Testis (tissue), 2 donors: ENCODE data around the gene PDCD10.

Experiments
- POLR2A ChIP-seq: fragments of 450-650 bp; IDR thresholded peaks from one replicate; pipeline ENCODE4 v1.6.1; 2017; ENCODE audit warnings: antibody characterized with exemption, mild to moderate bottlenecking, moderate library complexity
- TF ChIP-seq, protein P1 (sequence below), 3 experiments: fragments of 450-650 bp in 2 of 3; fragments of 200-600 bp in 1 of 3; sonication (generic) in 1 of 3; IDR thresholded peaks; one replicate each; pipeline ENCODE4 v1.5.1; 2016 to 2019; ENCODE audit warnings: antibody characterized with exemption in 3 of 3, mild to moderate bottlenecking in 2 of 3, moderate library complexity in 1 of 3

DNA sequence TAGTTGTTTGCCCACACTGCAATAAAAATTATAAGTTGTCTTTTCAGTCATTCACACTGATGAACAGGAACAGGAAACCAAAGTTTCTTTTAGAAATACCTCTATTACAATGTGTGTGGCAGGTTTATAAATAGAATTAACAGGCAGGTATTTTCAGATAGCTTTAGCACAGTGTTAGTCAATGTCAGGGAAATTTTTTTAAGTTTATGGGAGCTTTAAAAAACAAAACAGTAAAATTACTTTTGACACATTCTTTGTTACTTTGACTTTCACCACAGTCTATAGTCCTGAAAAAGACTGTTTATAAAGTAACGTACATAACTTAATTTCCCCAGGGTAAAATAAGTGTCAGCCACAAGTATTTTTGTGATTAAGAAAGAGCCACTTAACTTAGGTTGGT, 38.9 kb upstream of the PDCD10 start:
- TF ChIP-seq, protein P1, sequence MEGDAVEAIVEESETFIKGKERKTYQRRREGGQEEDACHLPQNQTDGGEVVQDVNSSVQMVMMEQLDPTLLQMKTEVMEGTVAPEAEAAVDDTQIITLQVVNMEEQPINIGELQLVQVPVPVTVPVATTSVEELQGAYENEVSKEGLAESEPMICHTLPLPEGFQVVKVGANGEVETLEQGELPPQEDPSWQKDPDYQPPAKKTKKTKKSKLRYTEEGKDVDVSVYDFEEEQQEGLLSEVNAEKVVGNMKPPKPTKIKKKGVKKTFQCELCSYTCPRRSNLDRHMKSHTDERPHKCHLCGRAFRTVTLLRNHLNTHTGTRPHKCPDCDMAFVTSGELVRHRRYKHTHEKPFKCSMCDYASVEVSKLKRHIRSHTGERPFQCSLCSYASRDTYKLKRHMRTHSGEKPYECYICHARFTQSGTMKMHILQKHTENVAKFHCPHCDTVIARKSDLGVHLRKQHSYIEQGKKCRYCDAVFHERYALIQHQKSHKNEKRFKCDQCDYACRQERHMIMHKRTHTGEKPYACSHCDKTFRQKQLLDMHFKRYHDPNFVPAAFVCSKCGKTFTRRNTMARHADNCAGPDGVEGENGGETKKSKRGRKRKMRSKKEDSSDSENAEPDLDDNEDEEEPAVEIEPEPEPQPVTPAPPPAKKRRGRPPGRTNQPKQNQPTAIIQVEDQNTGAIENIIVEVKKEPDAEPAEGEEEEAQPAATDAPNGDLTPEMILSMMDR (IDR thresholded peaks at IDR 0.05), result no peak
- no peak for TF ChIP-seq POLR2A
